ENCODE results near the gene CREB3L2.

DNA sequence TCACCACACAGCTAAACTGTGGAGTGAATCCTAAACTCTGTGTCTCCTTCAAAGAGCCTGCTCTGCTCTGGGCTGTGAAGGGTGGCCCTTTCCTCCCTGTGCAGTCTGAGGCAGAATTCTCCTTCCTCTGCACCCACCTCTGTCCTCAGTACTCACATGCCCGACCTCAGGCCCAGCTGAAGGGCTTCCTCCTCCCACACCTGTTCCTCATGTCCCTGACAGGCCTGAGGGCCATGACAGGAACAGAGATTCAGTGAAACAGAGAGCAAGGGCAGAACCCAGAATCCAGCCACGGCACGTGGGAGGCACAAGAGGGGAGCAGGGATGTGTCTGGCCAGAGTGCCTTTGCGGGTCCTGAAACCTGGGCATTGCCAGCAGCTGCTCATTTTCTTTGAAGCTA, 13.9 kb downstream of the CREB3L2 start:
- TF ChIP-seq, protein P1, sequence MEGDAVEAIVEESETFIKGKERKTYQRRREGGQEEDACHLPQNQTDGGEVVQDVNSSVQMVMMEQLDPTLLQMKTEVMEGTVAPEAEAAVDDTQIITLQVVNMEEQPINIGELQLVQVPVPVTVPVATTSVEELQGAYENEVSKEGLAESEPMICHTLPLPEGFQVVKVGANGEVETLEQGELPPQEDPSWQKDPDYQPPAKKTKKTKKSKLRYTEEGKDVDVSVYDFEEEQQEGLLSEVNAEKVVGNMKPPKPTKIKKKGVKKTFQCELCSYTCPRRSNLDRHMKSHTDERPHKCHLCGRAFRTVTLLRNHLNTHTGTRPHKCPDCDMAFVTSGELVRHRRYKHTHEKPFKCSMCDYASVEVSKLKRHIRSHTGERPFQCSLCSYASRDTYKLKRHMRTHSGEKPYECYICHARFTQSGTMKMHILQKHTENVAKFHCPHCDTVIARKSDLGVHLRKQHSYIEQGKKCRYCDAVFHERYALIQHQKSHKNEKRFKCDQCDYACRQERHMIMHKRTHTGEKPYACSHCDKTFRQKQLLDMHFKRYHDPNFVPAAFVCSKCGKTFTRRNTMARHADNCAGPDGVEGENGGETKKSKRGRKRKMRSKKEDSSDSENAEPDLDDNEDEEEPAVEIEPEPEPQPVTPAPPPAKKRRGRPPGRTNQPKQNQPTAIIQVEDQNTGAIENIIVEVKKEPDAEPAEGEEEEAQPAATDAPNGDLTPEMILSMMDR (conservative IDR thresholded peaks at IDR 0.05 in 1 of 2, IDR thresholded peaks at IDR 0.05 in 1 of 2; ENCODE audit: low read depth in 1 of 2, low read length in 2 of 2): no peak
- no peak for TF ChIP-seq EZH2 (IDR thresholded peaks at IDR 0.05; ENCODE audit: low read length, missing control alignments)

Measured in fibroblast of lung (primary cell).